H1 (cell line): ENCODE data around the gene RIBC1.

Source experiments
- CHD2 ChIP-seq: IDR thresholded peaks from 2 replicates; pipeline ENCODE4 v1.6.1; 2012; ENCODE audit warnings: low read length, improper control_type of control experiment
- CTCF ChIP-seq, 3 experiments: IDR thresholded peaks; 1 replicate in 2 of 3; 2 replicates in 1 of 3; pipeline versions ENCODE4 v1.5.1 to v1.6.1; 2011; ENCODE audit warnings: low read length in 3 of 3, mild to moderate bottlenecking in 3 of 3, inconsistent platforms in 2 of 3, low read depth in 1 of 3, moderate library complexity in 1 of 3; ENCODE audit not compliant: insufficient read depth in 1 of 3; ENCODE audit errors: control extremely low read depth in 1 of 3
- HDAC2 ChIP-seq, 2 experiments: fragments of 300-600 bp in 1 of 2; sonication (generic) in 1 of 2; IDR thresholded peaks; 2 replicates each; pipeline ENCODE4 v1.6.1; 2011 to 2012; ENCODE audit warnings: low read depth in 2 of 2, low read length in 2 of 2, mild to moderate bottlenecking in 2 of 2, moderate library complexity in 2 of 2, borderline replicate concordance in 1 of 2, inconsistent platforms in 1 of 2
- JUN ChIP-seq: IDR thresholded peaks from 2 replicates; pipeline ENCODE4 v1.6.1; 2011; ENCODE audit warnings: low read depth, mild to moderate bottlenecking, improper control_type of control experiment, low read length
- POLR2AphosphoS5 ChIP-seq: IDR thresholded peaks from 2 replicates; pipeline ENCODE4 v1.6.1; 2011; ENCODE audit warnings: low read depth, low read length
- RFX5 ChIP-seq: IDR thresholded peaks from 2 replicates; pipeline ENCODE4 v1.6.1; 2011; ENCODE audit warnings: low read depth, low read length, improper control_type of control experiment, borderline replicate concordance
- TF ChIP-seq, protein P1 (sequence below): IDR thresholded peaks from 2 replicates; pipeline ENCODE4 v1.6.1; 2012; ENCODE audit warnings: low read length, inconsistent platforms

DNA sequence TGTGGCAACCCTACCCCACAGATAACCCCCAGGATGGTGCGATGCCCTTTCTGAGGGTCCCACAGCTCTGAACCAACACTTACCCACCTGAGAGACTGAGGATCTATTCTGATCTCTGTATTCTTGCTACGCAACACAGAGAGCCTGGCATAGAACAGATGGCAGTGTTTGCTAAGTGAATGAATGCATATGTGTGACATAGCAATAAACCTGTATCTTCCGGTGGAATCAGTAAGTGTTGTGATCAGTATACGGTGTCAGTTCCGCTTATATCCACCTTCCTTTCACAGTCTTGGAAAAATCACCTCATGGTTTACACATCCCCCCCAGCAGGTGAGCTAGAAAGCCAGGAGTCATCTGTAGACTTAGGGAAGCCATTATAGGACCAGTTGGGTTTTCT lies 17.4 kb downstream of the RIBC1 start:
- TF ChIP-seq CTCF (IDR thresholded peaks at IDR 0.05; ENCODE audit: control extremely low read depth in 1 of 3, insufficient read depth in 1 of 3, low read depth in 1 of 3, low read length in 3 of 3) (no peak), JUN (no peak), CHD2 (no peak), RFX5 (no peak), POLR2AphosphoS5 (no peak), HDAC2 (IDR thresholded peaks at IDR 0.05; ENCODE audit: borderline replicate concordance in 1 of 2, low read depth in 2 of 2, low read length in 2 of 2) (no peak)
- TF ChIP-seq, protein P1, sequence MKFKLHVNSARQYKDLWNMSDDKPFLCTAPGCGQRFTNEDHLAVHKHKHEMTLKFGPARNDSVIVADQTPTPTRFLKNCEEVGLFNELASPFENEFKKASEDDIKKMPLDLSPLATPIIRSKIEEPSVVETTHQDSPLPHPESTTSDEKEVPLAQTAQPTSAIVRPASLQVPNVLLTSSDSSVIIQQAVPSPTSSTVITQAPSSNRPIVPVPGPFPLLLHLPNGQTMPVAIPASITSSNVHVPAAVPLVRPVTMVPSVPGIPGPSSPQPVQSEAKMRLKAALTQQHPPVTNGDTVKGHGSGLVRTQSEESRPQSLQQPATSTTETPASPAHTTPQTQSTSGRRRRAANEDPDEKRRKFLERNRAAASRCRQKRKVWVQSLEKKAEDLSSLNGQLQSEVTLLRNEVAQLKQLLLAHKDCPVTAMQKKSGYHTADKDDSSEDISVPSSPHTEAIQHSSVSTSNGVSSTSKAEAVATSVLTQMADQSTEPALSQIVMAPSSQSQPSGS = no peak
